HG02763 (cell line): Measurements from ENCODE around the gene MSANTD1.

Source experiments
- ATAC-seq: cut with Tn5 transposase; IDR thresholded peaks from one replicate; pipeline ENCODE4 v1.9.1; 2021; ENCODE audit warnings: mild to moderate bottlenecking, moderate library complexity; ENCODE audit not compliant: unreplicated experiment

The MSANTD1 gene

GRCh38 chr4:3215733-3216132, 33.2 kb upstream of the MSANTD1 start:
- ATAC-seq: no peak

DNA sequence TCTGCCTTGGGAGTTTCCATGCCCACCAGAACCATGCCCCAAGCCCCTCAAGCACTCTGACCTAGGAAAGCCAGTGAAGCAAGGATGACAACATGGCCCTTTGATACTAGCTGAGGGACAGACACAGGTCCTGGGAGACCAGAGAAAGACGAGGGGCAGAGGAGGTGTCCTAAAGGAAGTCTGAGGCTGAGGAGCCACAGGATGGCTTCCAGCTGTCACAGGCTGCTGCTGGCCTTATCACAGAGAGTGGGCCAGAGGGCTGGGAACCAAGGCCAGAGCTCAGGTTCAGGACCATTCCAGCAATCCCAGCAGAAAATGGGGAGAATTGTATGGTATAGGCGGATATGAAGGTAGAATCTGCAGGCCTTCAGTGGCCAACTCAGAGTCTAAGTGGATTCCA, 31.7 kb upstream of the MSANTD1 start:
- ATAC-seq: no peak

DNA sequence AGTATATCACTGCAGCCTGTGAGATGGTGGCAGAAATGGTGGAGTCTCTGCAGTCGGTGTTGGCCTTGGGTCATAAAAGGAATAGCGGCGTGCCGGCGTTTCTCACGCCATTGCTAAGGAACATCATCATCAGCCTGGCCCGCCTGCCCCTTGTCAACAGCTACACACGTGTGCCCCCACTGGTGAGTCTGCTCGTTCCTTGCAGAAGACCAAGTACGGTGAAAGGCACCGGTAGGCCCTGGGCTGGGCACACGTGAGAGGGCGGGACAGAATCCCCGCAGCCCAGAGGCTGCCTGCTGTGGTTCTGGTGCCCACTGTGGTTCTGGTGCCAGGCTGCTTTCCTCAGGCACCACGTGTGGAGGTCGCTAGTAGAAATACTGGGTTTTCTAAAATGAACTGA, 31.2 kb upstream of the MSANTD1 start:
- ATAC-seq: no peak

DNA sequence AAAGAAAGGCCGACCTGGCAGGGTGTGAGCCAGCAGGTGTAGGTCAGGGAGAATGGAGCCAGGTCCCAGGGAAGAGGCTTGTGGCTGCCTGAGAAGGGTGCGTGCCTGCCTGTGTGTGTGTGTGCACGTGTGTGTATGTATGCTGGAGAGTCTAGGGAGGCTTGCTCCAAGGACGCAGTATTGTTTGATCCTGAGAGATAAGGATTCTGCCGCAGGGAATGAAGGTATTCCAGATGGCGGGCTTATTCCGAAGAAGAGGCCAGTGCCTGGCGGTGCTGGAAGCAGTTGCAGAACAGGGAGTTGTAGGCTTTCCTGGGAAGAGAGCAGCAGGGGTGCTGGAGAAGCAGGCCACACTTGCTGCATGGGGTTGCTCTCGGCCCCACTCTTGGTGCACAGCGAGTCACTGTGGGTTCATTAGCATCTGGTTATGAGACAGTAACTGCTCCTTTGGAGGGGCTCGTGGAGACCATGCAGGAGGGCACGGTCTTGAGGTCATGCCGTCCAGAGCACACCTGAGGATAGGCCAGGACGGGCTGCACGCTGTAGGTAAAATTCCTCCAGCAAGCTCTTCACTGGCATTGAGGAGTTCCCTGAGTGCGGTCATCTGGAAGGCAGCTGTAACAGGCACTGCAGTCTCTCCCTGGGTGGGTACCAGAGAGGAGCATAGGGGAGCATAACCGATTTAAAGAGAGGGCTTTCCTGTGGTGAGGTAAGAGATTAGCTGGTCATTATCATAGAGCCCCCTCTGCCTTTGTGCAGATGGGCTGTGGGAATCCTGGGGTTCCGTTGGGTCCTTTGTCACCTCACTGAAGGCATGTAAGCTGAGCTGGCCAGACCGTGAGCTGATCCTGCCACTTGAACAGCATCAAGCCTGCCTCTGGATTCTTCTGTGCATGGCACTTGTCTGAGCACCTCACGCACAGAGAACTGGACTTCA, 29.9 kb upstream of the MSANTD1 start:
- ATAC-seq: no peak

DNA sequence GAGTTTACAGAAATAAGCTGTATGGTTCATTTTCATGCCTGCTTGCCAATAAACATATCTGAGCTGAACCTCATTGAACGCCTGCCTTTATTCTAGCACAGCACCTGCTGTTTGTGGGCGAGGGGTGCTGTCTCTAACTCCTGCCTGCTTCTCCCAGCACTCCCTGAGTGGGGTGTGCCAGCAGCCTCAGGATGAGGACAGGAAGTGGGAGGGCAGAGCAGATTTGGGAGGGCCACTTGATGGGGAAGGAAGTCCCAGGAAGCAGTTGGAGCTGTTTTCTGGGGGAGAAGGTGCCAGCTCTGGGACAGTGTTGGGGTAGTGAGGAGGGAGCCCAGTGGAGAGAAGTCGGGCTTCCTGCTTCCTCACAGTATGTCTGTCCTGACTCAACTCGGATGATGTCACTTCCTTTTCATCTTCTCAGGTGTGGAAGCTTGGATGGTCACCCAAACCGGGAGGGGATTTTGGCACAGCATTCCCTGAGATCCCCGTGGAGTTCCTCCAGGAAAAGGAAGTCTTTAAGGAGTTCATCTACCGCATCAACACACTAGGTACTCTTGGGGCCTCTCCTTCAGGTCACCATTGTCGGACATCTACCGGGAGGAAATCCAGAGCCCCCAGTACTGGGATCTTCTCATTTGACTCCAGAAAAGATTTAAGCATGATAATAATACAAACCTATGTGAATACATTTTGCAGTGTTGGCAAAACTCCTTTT, 29.0 kb upstream of the MSANTD1 start:
- no peak for ATAC-seq

- no peak for ATAC-seq
These were observed 28.3 kb upstream of the MSANTD1 start for GRCh38 chr4:3220476-3221183.

DNA sequence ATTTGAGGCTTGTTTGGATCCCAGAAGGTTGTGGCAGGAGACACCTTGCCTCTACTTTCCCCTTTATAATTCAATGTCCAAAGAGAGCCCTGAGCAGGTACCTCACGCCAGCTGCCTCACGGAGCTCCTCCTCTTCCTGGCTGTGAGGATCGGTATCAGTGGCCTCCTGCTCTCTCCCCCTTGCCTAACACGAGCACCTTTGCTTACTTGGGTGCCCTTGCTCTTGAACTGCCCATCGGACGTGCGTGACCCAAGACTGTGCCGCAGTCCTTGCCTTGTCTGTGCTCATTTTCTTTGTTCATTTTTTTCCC, 27.8 kb upstream of the MSANTD1 start:
- ATAC-seq: no peak

- no peak for ATAC-seq
These were observed 27.0 kb upstream of the MSANTD1 start for GRCh38 chr4:3221996-3222395.

GRCh38 chr4:3223346-3223745, 25.6 kb upstream of the MSANTD1 start:
- no peak for ATAC-seq

- ATAC-seq: no peak
These were observed 24.8 kb upstream of the MSANTD1 start for GRCh38 chr4:3223956-3224748.

GRCh38 chr4:3225071-3225850, 23.7 kb upstream of the MSANTD1 start:
- ATAC-seq: no peak

- ATAC-seq: no peak
These were observed 23.0 kb upstream of the MSANTD1 start for GRCh38 chr4:3225936-3226335.

DNA sequence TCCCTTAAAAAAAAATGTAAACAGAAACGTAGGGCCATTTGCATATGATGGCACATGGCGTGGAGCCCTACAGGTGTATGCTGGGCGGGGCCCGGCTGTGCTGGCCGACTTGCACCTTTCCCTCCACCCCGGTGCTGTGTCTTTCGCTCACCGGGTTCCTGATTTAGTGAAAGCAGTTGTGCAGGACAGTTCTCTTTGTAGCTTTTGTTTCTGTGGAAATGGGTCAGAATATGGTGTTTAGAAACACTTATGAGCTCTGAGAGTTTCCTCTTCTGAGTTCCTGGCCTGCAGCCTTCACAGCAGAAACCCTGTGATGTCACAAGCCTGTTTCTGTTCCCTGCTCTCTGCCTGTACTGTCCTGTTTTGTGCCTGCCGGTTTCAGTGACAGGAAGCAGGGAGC, 22.5 kb upstream of the MSANTD1 start:
- no peak for ATAC-seq

DNA sequence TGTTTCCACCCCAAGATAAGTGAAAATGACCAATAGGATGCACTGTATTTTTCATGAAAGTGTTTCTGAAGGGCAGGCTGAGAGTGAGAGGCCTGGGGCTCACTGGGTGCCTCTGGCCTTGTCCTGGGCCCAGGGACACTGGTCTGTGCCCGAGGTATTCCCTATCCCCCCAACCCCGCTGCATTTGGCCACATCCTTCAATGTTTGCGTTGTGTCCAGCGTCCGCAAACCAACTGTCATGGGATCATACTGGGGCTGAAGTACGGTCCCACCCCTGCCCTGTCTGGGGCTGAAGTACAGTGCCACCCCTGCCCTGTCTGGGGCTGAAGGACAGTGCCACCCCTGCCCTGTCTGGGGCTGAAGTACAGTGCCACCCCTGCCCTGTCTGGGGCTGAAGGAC, 22.0 kb upstream of the MSANTD1 start:
- no peak for ATAC-seq

DNA sequence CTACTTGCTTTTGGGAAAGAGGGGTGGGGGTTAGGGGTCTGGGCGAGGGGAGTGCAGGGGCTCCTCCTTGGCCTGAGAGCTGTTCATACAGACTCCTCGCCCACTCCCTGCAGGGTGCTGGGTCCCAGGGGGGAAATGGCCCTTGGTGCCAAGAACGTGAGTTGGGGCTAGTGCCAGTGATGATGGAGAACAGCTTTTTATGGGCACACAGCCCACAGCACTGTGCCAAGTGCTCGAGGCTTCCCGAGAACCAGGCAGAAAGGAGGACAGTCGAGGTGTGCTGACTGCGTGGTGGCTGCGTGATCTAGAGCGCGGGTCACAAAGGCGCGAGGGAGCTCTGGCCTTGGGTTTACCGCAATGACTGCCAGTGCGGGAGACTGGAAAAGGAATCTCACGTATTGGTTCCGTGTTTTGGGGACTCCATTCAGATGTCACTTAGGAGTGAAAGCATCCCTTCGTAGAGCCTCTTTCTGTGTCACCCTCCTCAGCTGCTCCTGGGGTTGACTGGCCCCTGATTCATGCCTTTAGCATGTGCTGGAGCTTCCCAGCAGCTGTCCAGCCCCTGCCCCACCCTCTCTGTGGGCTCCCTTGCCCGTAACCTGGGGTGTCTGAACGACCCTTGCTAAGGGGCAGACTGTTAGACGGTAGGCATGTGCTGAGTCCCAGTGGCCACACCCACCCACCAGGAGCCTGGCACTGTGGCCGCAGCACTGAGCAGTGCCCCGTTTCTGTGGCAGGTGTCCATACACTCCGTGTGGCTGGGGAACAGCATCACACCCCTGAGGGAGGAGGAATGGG, 20.9 kb upstream of the MSANTD1 start:
- no peak for ATAC-seq

- no peak for ATAC-seq
These were observed 20.1 kb upstream of the MSANTD1 start for GRCh38 chr4:3228881-3229280.

GRCh38 chr4:3229328-3229727, 19.6 kb upstream of the MSANTD1 start:
- no peak for ATAC-seq

DNA sequence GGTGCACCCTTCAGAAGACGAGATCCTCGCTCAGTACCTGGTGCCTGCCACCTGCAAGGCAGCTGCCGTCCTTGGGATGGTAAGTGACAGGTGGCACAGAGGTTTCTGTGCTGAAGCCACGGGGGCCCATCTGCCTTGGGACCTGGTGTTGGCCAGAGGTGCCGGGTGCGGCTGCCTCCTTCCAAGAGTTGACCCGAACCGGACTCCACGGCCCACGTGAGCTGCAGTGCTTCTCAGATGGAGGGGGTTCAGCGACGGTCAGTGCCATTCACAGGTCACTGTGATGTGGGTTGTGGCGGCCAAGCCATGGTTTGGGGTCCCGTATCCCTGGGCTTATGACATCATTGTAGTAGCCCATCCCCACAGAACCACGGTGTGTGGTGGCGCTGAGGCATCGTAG, 19.0 kb upstream of the MSANTD1 start:
- ATAC-seq: no peak

DNA sequence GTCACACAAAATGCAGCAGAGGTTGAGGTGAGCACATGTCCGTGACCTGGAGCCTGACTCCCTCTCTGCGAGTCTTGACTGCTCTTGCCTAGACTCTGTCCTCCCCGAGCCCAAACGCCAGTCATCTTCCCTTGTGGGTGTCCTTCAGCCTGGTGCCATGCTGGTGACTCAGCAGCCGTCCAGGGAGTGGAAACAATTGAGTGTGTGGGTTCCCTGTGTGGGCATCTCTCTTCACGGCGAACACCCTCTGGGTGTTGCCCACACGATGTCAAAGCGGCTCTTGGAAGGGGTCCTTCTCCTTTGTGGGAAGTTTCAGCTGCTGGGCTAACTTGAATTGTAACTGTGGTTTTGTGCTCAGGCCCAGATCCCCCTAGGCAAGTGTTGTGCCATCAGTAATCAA, 17.5 kb upstream of the MSANTD1 start:
- ATAC-seq: no peak
